ENCODE results near the gene KRT34.

The KRT34 gene

GRCh38 chr17:41335747-41336146 is 46.4 kb downstream of the KRT34 start:
- DNase-seq (ENCODE audit: low read depth, low spot score) = no peak
- H3K27ac ChIP-seq = no peak overlapping the region

DNA sequence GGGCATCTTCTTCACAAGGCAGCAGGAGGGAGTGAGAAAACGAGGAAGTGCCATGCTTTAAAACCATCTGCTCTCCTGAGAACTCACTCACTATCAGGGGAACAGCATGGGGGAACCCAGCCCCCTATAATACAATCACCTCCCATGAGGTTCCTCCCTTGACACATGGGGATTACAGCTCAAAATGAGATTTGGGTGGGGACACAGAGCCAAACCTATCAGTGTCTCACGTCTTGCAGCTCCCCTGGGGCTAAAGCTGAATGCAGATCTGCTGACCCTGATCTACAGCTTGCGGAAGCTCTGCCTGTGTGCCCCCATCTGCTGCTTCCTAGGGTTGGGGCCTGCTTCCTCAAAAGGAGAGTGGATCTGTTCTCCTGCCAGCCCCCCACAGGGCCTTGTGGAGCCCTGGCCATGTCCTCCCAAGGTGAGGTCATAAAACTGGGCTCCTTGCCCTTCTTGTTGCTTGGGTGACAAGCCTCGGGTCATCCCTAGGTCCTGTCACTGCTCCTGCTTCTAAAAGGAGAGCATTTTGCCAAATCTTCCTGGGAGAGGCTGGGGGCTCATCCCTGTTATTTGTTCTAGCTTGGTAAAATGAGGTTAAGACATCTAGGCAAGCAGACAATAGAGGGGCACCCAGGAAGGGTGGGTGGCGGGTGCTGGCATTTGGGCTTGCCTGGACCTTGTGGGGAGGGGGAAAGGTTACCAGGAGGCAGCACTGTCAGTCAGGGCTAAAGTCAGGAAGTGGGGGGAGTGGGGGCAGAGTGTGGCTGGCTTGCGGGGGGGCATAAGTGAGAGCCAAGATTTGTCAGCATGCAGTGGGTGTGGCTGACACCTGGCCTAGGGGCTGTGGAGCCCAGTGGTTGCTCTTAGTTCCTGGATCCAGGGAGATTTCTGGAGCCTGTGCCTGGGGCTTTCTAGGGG is 47.5 kb downstream of the KRT34 start:
- no peak for DNase-seq (ENCODE audit: low read depth, low spot score)
- H3K27ac ChIP-seq = no peak overlapping the region

- DNase-seq (ENCODE audit: low read depth, low spot score) = no peak
- no peak overlapping the region for H3K27ac ChIP-seq
Observed at GRCh38 chr17:41333836-41334235, 48.3 kb downstream of the KRT34 start.

- no peak overlapping the region for H3K27ac ChIP-seq
- no peak for DNase-seq (ENCODE audit: low read depth, low spot score)
Observed at GRCh38 chr17:41333098-41333497, 49.0 kb downstream of the KRT34 start.

- H3K27ac ChIP-seq = no peak overlapping the region
- no peak for DNase-seq (ENCODE audit: low read depth, low spot score)
Observed at GRCh38 chr17:41332239-41332638, 49.9 kb downstream of the KRT34 start.

DNA sequence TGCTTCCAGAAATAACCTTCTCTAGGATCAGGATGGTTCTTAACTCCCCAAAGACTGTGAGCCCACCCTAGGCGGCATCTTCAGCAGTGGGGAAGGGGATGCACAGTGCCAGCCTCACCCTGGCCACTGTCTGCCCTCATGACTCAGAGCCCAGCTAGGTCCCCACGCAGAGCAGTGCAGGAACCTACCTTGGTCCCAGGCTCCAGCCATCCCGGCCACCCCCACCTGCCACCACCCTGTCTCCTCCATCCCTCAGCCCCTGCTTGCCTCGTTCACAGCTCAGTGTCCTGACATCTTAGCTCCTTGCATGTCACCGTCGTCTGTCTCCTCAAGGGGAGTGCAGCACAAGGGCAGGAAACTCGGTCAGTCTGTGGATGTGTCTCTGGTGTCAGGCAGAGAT is 50.5 kb downstream of the KRT34 start:
- H3K27ac ChIP-seq = no peak overlapping the region
- DNase-seq (ENCODE audit: low read depth, low spot score) = no peak

DNA sequence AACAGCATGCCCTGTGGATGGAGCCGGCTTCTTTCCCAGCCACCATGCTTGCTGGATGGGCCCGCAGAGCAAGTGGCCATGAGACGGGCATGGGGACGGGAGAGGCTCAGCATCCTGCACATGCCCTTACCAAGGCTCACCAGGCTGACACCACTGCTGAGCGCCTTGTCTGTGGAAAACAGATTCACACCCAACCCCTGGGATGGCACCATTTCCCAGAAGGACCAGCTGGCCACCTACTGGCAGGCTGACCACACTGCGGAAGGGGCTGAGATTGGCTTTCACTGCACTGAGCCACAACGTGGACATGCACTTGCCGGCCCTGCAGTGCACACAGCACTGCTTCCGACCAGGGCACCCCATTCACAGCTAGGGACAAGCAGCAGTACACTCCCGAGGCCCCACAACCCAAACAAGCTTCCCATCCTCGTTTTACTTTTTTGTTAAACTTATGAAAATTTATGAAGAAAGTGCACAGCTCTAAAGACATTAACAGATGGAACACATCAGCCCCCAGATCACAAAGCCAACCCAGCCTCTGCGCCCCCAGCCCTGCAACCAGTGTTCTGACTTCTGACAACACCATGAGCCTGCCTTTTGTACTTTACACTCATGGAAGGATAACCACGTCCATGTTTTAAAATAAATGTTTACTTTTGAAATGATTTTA is 52.7 kb downstream of the KRT34 start:
- H3K27ac ChIP-seq = no peak overlapping the region
- DNase-seq (ENCODE audit: low read depth, low spot score) = no peak

DNA sequence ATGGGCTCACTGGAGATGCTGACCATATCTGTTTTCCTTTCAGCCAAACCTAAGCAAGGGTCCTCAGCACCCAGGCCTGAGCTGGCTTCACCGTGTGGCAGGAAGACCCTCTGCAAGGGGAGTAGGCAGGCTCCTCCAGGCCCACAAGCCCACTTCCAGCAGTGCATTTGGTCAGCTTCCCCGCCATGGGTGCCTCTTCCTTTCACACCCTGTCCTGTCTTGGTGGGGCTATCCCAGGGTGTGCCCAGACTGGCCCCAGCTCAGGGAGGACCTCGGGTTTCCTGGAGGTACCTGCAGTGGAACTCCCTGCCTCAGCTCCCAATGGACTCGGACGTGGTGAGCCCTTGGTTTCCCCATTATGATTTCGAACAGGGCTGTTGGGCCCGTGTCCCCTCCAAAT is 53.9 kb downstream of the KRT34 start:
- DNase-seq (ENCODE audit: low read depth, low spot score) = no peak
- no peak overlapping the region for H3K27ac ChIP-seq

Data from epithelial cell of prostate (primary cell).